Measurements from ENCODE around the gene PDE4D.

DNA sequence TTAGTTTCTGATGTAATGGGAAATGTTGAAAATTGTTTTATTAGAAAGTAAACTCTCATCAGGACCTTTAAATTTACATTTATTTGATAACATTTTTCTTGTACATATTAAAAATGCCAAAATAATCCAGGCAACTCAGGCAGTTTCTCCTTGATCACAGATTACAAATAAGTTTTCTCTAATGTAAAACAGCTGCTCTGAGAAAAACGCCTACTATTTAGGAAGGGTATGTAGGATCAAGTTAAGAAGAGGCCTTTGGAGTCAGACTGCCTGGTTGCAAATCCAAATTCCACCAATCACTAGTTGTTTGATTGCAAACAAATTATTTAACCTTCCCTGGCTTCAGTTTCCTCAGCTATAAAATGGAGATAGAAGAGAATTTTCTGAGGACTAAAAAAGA is 610.8 kb downstream of the PDE4D start:
- TF ChIP-seq CTCF (IDR thresholded peaks at IDR 0.05) (no peak), POLR2A (IDR thresholded peaks at IDR 0.05) (no peak)
